HG03139 (cell line): ENCODE results near the gene CALCA.
"Not testable (repeated sequence)": the region's sequence is repeated elsewhere in the genome, so short reads cannot be mapped to it uniquely, and the experiment has no call there.

Experiments
- ATAC-seq: cut with Tn5 transposase; IDR thresholded peaks from one replicate; pipeline ENCODE4 v1.9.1; 2021; ENCODE audit not compliant: unreplicated experiment

Gene CALCA

GRCh38 chr11:14971865-14972580, at the start of gene CALCA:
Gene CALCA, minus strand, starts transcription at chr11:14972351. Its CDS starts 1,159 bp downstream, at chr11:14971192.
- ATAC-seq = no peak

- no peak for ATAC-seq
These were observed 44.0 kb upstream of the CALCA start for GRCh38 chr11:15016200-15016599.

GRCh38 chr11:15011776-15012345, 39.7 kb upstream of the CALCA start:
- no peak for ATAC-seq

- no peak for ATAC-seq
These were observed 38.7 kb upstream of the CALCA start for GRCh38 chr11:15010865-15011264.

- no peak for ATAC-seq
These were observed 34.1 kb upstream of the CALCA start for GRCh38 chr11:15006139-15006759.

- not testable (repeated sequence) for ATAC-seq
These were observed 16.0 kb upstream of the CALCA start for GRCh38 chr11:14988133-14988532.

- no peak for ATAC-seq
These were observed 9.4 kb upstream of the CALCA start for GRCh38 chr11:14981507-14981906.

- ATAC-seq = no peak
These were observed 8.7 kb upstream of the CALCA start for GRCh38 chr11:14980854-14981253.

GRCh38 chr11:14977101-14977880, 5.1 kb upstream of the CALCA start:
- no peak for ATAC-seq

- no peak for ATAC-seq
These were observed 3.1 kb upstream of the CALCA start for GRCh38 chr11:14975252-14975587.

- no peak for ATAC-seq
These were observed 2.5 kb upstream of the CALCA start for GRCh38 chr11:14974515-14975251.

- ATAC-seq = no peak
These were observed 1.7 kb upstream of the CALCA start for GRCh38 chr11:14973621-14974514.

GRCh38 chr11:14972581-14973495, 687 bp upstream of the CALCA start:
- no peak for ATAC-seq

GRCh38 chr11:14969901-14970323, 2.2 kb downstream of the CALCA start:
- ATAC-seq = peak; percentile 48

GRCh38 chr11:14967581-14968243, 4.4 kb downstream of the CALCA start:
- no peak for ATAC-seq

- ATAC-seq = no peak
These were observed 16.0 kb downstream of the CALCA start for GRCh38 chr11:14956111-14956510.

GRCh38 chr11:14954581-14954980, 17.6 kb downstream of the CALCA start:
- no peak for ATAC-seq

- ATAC-seq = no peak
These were observed 18.2 kb downstream of the CALCA start for GRCh38 chr11:14953904-14954303.
